T-helper 2 cell treated with Interferon-gamma antibody and Interleukin-4, amounts not matched to agents 100 ng/mL and 5 ng/mL, for 36 hours (primary cell): ENCODE measurements around the gene ADRB1. TPM values are rescaled to one million over a fixed set of nuclear protein-coding genes. Genes with fewer than 3 reads are reported as not detected.

Experiments
- intact Hi-C: fragments of 100-400 bp; cut with micrococcal nuclease; formaldehyde crosslinking; loops from one replicate; pipeline ENCODE4 v1.15.1; 2023
- total RNA-seq: library from RNA; stranded (reverse); gene quantifications from 2 replicates; pipeline ENCODE4 v1.2.3, GENCODE V29; 2022

Gene ADRB1
- not detected in 2 replicates for total RNA-seq

DNA sequence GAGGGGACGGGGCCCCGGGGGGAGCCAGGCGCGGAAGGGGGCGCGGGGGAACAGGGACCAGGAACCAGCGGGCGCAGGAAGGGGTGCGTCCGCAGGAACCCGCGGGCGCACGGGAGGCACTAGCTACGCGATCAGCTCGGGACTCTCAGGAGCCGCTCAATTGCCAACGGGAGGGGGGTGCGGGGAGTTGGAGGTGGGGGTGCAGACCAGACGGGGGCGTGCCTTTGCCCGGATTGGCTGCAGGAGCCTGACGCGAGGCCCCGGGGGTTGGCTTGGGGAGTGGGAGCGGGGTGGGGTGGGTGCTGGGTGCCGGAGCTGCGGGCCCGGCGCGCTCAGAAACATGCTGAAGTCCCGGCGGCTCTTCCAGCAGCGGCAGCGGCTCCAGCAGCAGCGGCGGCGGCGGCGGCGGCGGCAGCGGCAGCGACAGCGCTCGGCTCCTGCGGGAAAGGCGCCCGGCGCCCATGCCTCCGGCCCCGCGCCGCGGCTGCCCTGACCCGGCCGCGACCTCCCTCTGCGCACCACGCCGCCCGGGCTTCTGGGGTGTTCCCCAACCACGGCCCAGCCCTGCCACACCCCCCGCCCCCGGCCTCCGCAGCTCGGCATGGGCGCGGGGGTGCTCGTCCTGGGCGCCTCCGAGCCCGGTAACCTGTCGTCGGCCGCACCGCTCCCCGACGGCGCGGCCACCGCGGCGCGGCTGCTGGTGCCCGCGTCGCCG, at the start of gene ADRB1:
TSS of gene ADRB1 (plus strand) at position 335 of the 715 bp plus-strand sequence. CDS start at position 602, 267 bp downstream.
- intact Hi-C loops = loop anchor here (5.0 kb wide), 1 partner anchor 81 kb away; no protein-coding TSS in a partner anchor

DNA sequence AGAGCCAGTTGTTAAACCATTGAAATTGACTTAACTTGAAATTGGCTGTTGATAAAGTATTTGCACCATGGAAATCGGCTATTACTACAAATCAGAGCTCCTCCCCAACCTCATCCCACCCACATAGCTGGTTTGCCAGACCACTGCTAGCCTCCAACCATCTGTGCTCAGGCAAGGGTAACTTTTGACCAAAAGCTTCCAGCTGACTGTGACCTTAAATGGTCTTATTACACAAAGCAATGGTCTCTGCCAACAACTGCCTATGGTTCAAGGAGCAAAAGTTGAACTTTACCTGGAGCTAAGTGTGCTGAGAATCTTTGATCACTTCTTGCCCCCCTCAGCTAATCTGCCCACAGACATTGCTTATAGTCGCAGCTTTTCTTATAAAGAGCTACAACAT, 48.5 kb upstream of the ADRB1 start:
- intact Hi-C loops = no loop called here

- intact Hi-C loops = no loop called here
Observed at GRCh38 chr10:113997428-113997827, 46.2 kb upstream of the ADRB1 start.

- intact Hi-C loops = no loop called here
Observed at GRCh38 chr10:113999531-113999930, 44.1 kb upstream of the ADRB1 start.

DNA sequence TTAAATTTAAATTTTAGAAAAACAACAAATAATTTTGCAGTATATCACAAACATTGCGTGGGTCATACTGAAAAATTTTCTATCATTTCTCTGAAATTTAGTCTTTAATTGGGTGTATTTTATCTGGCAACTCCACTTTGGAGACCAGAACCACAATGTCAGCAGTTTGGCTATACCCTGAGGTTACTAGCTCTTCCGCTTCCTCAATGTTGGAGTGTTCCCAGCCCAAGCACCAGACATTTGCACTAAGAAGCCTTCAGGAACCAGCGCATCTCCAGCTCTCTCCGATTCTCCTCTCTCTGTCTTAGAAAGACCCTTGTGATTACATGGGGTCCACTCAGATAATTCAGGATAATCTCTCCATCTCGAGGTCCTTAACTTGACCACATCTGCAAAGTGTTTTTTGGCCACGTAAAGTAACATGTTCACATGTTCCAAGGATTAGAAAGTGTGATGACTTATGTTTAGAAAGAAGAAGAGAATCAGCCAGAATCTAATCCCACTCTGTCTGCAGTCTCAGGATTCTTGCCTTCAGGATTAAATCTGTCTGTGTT, 43.1 kb upstream of the ADRB1 start:
- intact Hi-C loops = no loop called here

- intact Hi-C loops = no loop called here
Observed at GRCh38 chr10:114002422-114002821, 41.2 kb upstream of the ADRB1 start.

GRCh38 chr10:114003161-114003941, 40.3 kb upstream of the ADRB1 start:
- intact Hi-C loops = no loop called here

- intact Hi-C loops = no loop called here
Observed at GRCh38 chr10:114009281-114009996, 34.2 kb upstream of the ADRB1 start.

DNA sequence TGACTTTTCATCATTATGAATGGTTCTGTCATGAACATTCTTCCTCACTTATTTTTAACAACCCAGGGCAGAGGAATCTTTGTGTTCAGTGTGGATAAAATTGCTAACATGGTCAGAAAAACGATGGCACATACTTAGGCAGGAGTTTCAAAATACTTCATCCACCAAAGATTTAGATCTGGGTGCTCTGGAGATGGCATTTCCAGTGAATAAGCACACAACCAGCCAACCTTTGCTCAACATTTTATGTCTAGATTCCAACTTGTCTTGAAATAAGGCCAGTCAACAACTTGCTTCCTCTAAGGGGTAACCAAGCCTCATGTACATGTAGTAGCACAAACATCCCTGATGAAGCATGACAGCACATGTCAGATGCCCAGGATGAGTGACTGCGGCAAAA, 33.4 kb upstream of the ADRB1 start:
- intact Hi-C loops = no loop called here

DNA sequence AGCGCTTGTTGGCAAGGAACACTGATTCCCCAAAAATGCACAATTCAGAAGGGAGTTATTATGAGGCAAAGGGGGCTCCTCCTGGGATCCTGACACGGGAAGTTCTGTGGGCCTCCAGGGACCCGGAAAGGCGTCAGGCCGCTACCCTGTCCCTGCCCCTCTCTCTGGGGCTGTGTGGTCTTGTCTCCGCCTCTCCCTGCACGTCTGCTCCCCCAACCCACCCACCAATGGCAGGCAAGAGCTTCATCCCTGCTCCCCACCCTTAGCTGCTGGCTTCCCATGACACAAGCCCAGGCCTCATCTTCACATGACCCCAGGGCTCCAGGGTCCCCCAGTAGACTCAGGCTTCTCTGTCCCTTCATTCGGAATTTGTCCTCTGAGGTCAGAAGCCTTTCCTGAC, 31.0 kb upstream of the ADRB1 start:
- intact Hi-C loops = no loop called here

- intact Hi-C loops = no loop called here
Observed at GRCh38 chr10:114015708-114016107, 28.0 kb upstream of the ADRB1 start.

DNA sequence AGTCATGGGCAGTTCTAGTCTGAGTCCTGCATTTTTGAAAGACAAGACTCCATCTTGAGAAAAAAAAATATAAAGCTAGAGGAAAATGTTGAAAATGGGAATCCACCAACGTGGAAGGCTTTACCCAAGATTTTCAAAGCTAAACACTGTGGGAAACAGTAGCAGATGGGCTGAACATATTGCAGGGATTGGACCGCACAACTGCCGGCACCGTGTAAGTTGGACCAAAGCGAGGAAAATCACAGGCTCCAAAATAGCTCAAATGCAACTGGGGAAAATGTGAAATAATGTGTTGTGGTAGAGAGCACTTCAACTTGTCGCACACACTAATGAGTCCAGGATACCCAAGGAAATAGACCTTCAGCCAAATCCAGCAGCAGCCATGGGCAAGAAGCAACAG, 26.4 kb upstream of the ADRB1 start:
- intact Hi-C loops = no loop called here

DNA sequence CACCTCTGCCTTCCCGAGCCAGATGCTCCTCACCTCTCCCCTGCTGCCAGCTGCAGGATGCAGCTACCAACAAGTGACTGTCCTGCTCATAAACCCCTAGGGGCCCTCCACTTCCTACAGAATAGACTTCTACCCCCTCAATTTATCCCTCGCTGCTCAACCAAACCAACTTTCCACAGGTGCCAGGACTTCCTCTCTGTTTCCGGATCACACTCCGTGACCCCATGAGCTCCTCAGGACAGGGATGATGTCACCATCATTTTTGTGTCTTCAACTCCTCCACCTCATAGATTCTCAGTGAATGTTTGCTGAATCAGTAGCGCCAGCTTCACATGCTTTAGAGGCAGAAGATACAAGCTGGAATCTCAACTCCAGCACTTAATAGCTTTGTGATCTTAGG, 25.8 kb upstream of the ADRB1 start:
- intact Hi-C loops = no loop called here

- intact Hi-C loops = no loop called here
Observed at GRCh38 chr10:114019226-114019625, 24.4 kb upstream of the ADRB1 start.

- intact Hi-C loops = no loop called here
Observed at GRCh38 chr10:114021154-114021553, 22.5 kb upstream of the ADRB1 start.

GRCh38 chr10:114021717-114022680, 21.7 kb upstream of the ADRB1 start:
- intact Hi-C loops = no loop called here

GRCh38 chr10:114022766-114023597, 20.7 kb upstream of the ADRB1 start:
- intact Hi-C loops = no loop called here

DNA sequence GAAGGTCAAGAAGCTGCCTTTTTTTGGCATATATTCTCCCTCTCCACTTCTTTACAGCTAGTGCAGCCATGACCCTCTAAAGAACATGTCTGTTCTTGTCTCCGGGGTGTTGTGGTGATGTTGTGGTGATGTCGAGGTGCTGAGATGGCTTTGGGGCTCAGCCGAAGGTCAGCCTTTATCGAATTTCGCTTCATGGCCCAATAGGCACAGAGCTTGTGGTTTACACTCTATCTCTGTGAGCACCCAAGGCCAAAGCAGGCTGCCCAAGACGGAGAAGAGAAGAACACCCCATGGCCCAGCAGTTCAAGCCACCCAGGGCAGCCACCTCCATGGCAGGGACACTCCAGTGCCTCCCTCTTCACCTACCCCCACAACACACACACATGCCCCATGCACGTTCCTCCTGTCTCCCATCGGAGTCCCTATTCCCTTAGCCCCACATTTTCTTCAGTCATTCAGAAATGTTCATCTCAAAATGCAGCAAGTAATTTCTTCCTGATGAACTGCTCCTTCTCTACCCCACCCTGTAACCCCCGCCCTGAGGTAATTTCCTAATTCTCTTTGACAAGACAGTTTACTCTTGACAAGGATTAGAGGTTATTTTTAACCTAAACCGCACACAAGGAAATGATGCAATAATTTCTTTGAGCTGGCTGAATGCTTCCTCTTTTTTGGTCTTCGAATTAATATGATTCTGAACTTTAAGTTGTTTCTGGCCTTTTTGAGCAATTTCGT, 18.6 kb upstream of the ADRB1 start:
- intact Hi-C loops = loop anchor here (2.0 to 5.0 kb wide), 2 partner anchors 64 to 147 kb away; partner anchors contain the start of gene CCDC186
